Stimulated activated CD4-positive, alpha-beta T cell treated with anti-CD3 and anti-CD28 coated beads, Interleukin-1b, Interleukin-23, amount 100 ng/mL, for 24 hours (primary cell): ENCODE measurements around the gene SPIRE1.

Experiments used
- DNase-seq, 4 experiments: peaks; one replicate each; pipeline ENCODE4 v3.0.0-alpha.2; 2020; ENCODE audit warnings: low read depth in 4 of 4, low spot score in 1 of 4

The SPIRE1 gene

GRCh38 chr18:12452784-12453183 lies 205.1 kb downstream of the SPIRE1 start:
- DNase-seq, result no peak

GRCh38 chr18:12451428-12451827 lies 206.5 kb downstream of the SPIRE1 start:
- no peak for DNase-seq

- no peak for DNase-seq
These were observed 208.7 kb downstream of the SPIRE1 start for GRCh38 chr18:12449051-12449785.

- no peak for DNase-seq
These were observed 212.4 kb downstream of the SPIRE1 start for GRCh38 chr18:12445554-12445953.

GRCh38 chr18:12443551-12443950 lies 214.4 kb downstream of the SPIRE1 start:
- no peak for DNase-seq

GRCh38 chr18:12442946-12443345 lies 215.0 kb downstream of the SPIRE1 start:
- DNase-seq, result no peak

- no peak for DNase-seq
These were observed 216.4 kb downstream of the SPIRE1 start for GRCh38 chr18:12441475-12442034.

GRCh38 chr18:12438257-12438656 lies 219.7 kb downstream of the SPIRE1 start:
- DNase-seq, result no peak

- DNase-seq, result no peak
These were observed 222.0 kb downstream of the SPIRE1 start for GRCh38 chr18:12435867-12436266.

- DNase-seq, result no peak
These were observed 223.4 kb downstream of the SPIRE1 start for GRCh38 chr18:12434541-12434929.

- no peak for DNase-seq
These were observed 223.9 kb downstream of the SPIRE1 start for GRCh38 chr18:12433829-12434540.

- DNase-seq, result no peak
These were observed 225.0 kb downstream of the SPIRE1 start for GRCh38 chr18:12432881-12433280.

- no peak for DNase-seq
These were observed 225.7 kb downstream of the SPIRE1 start for GRCh38 chr18:12432196-12432595.

GRCh38 chr18:12431561-12431960 lies 226.3 kb downstream of the SPIRE1 start:
- DNase-seq, result no peak

- no peak for DNase-seq
These were observed 227.5 kb downstream of the SPIRE1 start for GRCh38 chr18:12430137-12430990.

- no peak for DNase-seq
These were observed 228.4 kb downstream of the SPIRE1 start for GRCh38 chr18:12429556-12429955.

GRCh38 chr18:12428923-12429322 lies 229.0 kb downstream of the SPIRE1 start:
- no peak for DNase-seq

GRCh38 chr18:12426924-12427323 lies 231.0 kb downstream of the SPIRE1 start:
- DNase-seq, result no peak

GRCh38 chr18:12424252-12424651 lies 233.7 kb downstream of the SPIRE1 start:
- no peak for DNase-seq

GRCh38 chr18:12423820-12424219 lies 234.1 kb downstream of the SPIRE1 start:
- no peak for DNase-seq

GRCh38 chr18:12423393-12423792 lies 234.5 kb downstream of the SPIRE1 start:
- no peak for DNase-seq
